ACHN (cell line): ENCODE data around the gene CUEDC1.
A peak's percentile ranks its signal among the peaks of the same experiment; 100 is the strongest.
"Not testable (repeated sequence)": the region's sequence is repeated elsewhere in the genome, so short reads cannot be mapped to it uniquely, and the experiment has no call there.

Source experiments
- DNase-seq: peaks from one replicate; pipeline ENCODE4 v3.0.0-alpha.2; 2015
- in situ Hi-C: cut with HindIII; loops from 2 replicates; pipeline ENCODE4 v1.10.0; 2017; ENCODE audit warnings: low sequenced_read_pairs, low pct_ligation_motif_present, low pct_unique_long_range_greater_than_20kb

CUEDC1 gene

GRCh38 chr17:57924677-57925076 is 30.5 kb downstream of the CUEDC1 start:
- in situ Hi-C loops, result no loop called here
- peak; percentile 47 for DNase-seq

- no peak for DNase-seq
- in situ Hi-C loops, result no loop called here
Measured at GRCh38 chr17:57923182-57923872, 31.9 kb downstream of the CUEDC1 start.

- DNase-seq, in situ Hi-C loops: not testable (repeated sequence)
Measured at GRCh38 chr17:57922745-57923144, 32.5 kb downstream of the CUEDC1 start.

- no peak for DNase-seq
- in situ Hi-C loops, result no loop called here
Measured at GRCh38 chr17:57920916-57921703, 34.1 kb downstream of the CUEDC1 start.

- in situ Hi-C loops, result no loop called here
- no peak for DNase-seq
Measured at GRCh38 chr17:57919918-57920317, 35.3 kb downstream of the CUEDC1 start.

- DNase-seq, result no peak
- in situ Hi-C loops, result no loop called here
Measured at GRCh38 chr17:57918017-57918895, 37.0 kb downstream of the CUEDC1 start.

- DNase-seq, result no peak
- in situ Hi-C loops, result no loop called here
Measured at GRCh38 chr17:57916925-57917858, 38.0 kb downstream of the CUEDC1 start.

GRCh38 chr17:57915985-57916757 is 39.0 kb downstream of the CUEDC1 start:
- no peak for DNase-seq
- in situ Hi-C loops, result no loop called here

- no peak for DNase-seq
- in situ Hi-C loops, result no loop called here
Measured at GRCh38 chr17:57915544-57915943, 39.7 kb downstream of the CUEDC1 start.

GRCh38 chr17:57914273-57915142 is 40.7 kb downstream of the CUEDC1 start:
- DNase-seq, result no peak
- in situ Hi-C loops, result no loop called here

GRCh38 chr17:57913575-57914272 is 41.5 kb downstream of the CUEDC1 start:
- no peak for DNase-seq
- in situ Hi-C loops, result no loop called here

GRCh38 chr17:57911834-57912673 is 43.2 kb downstream of the CUEDC1 start:
- no peak for DNase-seq
- in situ Hi-C loops, result no loop called here

- no peak for DNase-seq
- in situ Hi-C loops, result no loop called here
Measured at GRCh38 chr17:57910462-57911420, 44.5 kb downstream of the CUEDC1 start.

- in situ Hi-C loops, result no loop called here
Measured at GRCh38 chr17:57909551-57909950, 45.7 kb downstream of the CUEDC1 start.

More at GRCh38 chr17:57909551-57909950, 45.7 kb downstream of the CUEDC1 start:
- DNase-seq, result no peak
